ENCODE data around the gene ZYX. TPM values are rescaled to one million over a fixed set of nuclear protein-coding genes. Genes with fewer than 3 reads are reported as not detected.

ZYX gene
- total RNA-seq, 2 donors from 2014 or later: 40.2 to 60.6 TPM

- DNase-seq: peak; percentile 38 to 64 (median 42)
- intact Hi-C loops (cut with DNase I): no loop called here
- H3K27me3 ChIP-seq: no peaks in the 10 kb centered on the region
- ATAC-seq: peak; percentile 56
- WGBS, 2 donors: 66 to 79% methylated on average over 4 of the region's 4 CpGs
- H3K9me3 ChIP-seq: no peaks in the 10 kb centered on the region
- no peak for TF ChIP-seq CTCF (IDR thresholded peaks at IDR 0.05)
- no peak for TF ChIP-seq POLR2A (IDR thresholded peaks at IDR 0.05)
- H3K4me3 ChIP-seq: no peak overlapping the region
- no peak overlapping the region for H3K27ac ChIP-seq
- H3K36me3 ChIP-seq (replicated peaks in 1 of 2; ENCODE audit: insufficient read depth in 1 of 2, low read depth in 2 of 2): no peaks in the 10 kb centered on the region
- peaks cover under 1% of the 10 kb centered on the region for H3K4me1 ChIP-seq
Observed at GRCh38 chr7:143367972-143368371, 13.2 kb upstream of the ZYX start.

- no peaks in the 10 kb centered on the region for H3K27me3 ChIP-seq
- intact Hi-C loops (cut with DNase I): no loop called here
- ATAC-seq (no peak), DNase-seq (no peak)
- no peaks in the 10 kb centered on the region for H3K36me3 ChIP-seq (replicated peaks in 1 of 2; ENCODE audit: insufficient read depth in 1 of 2, low read depth in 2 of 2)
- TF ChIP-seq POLR2A (IDR thresholded peaks at IDR 0.05) (no peak), CTCF (IDR thresholded peaks at IDR 0.05) (no peak)
- no peaks in the 10 kb centered on the region for H3K4me1 ChIP-seq
- no peak overlapping the region for H3K4me3 ChIP-seq
- H3K9me3 ChIP-seq: no peaks in the 10 kb centered on the region
- 100% methylated on average over 1 of the region's 1 CpG for WGBS, 2 donors
- H3K27ac ChIP-seq: no peak overlapping the region
Observed at GRCh38 chr7:143368387-143368786, 12.8 kb upstream of the ZYX start.

- ATAC-seq (no peak), DNase-seq (no peak)
- H3K9me3 ChIP-seq: no peaks in the 10 kb centered on the region
Observed at GRCh38 chr7:143369678-143370651, 11.2 kb upstream of the ZYX start.

GRCh38 chr7:143372070-143372469, 9.1 kb upstream of the ZYX start:
- 44 to 48% methylated on average over 4 of the region's 4 CpGs for WGBS, 2 donors
- H3K27me3 ChIP-seq: no peaks in the 10 kb centered on the region
- no peak for ATAC-seq
- no peak for TF ChIP-seq CTCF (IDR thresholded peaks at IDR 0.05)
- no peak for TF ChIP-seq POLR2A (IDR thresholded peaks at IDR 0.05)
- no peak overlapping the region for H3K27ac ChIP-seq
- no peaks in the 10 kb centered on the region for H3K4me1 ChIP-seq
- no peaks in the 10 kb centered on the region for H3K9me3 ChIP-seq
- H3K4me3 ChIP-seq: no peak overlapping the region
- DNase-seq: peak in 2 of 4 donors; percentile 57 to 60
- H3K36me3 ChIP-seq (replicated peaks in 1 of 2; ENCODE audit: insufficient read depth in 1 of 2, low read depth in 2 of 2): no peaks in the 10 kb centered on the region
- intact Hi-C loops (cut with DNase I): no loop called here

More at GRCh38 chr7:143369678-143370651, 11.2 kb upstream of the ZYX start:
- Histone ChIP-seq H3K4me1 (no peaks in the 10 kb centered on the region), H3K27ac (no peak overlapping the region), H3K27me3 (no peaks in the 10 kb centered on the region), H3K4me3 (no peak overlapping the region), H3K36me3 (replicated peaks in 1 of 2; ENCODE audit: insufficient read depth in 1 of 2, low read depth in 2 of 2) (no peaks in the 10 kb centered on the region)
- intact Hi-C loops (cut with DNase I): no loop called here
- TF ChIP-seq POLR2A (IDR thresholded peaks at IDR 0.05): no peak
- TF ChIP-seq CTCF (IDR thresholded peaks at IDR 0.05): no peak
- WGBS, 2 donors: 77 to 81% methylated on average over 12 of the region's 12 CpGs

All from body of pancreas (tissue), 4 donors.